IPS-18c (cell line): Measurements from ENCODE around the gene FKBP2.

ENCODE experiments used
- H3K4me3 ChIP-seq: 2 replicates; pipeline ENCODE4 v1.7.0; 2013; ENCODE audit warnings: low read depth, mild to moderate bottlenecking, low read length, moderate library complexity; ENCODE audit not compliant: insufficient read depth
- H3K9me3 ChIP-seq: one replicate; pipeline ENCODE4 v1.6.1; 2013; ENCODE audit warnings: mild to moderate bottlenecking, low read length, moderate library complexity; ENCODE audit not compliant: control insufficient read depth, insufficient read depth

The FKBP2 gene

GRCh38 chr11:64265176-64266160 lies 24.6 kb downstream of the FKBP2 start:
- Histone ChIP-seq H3K4me3 (no peak overlapping the region), H3K9me3 (no peaks in the 10 kb centered on the region)

DNA sequence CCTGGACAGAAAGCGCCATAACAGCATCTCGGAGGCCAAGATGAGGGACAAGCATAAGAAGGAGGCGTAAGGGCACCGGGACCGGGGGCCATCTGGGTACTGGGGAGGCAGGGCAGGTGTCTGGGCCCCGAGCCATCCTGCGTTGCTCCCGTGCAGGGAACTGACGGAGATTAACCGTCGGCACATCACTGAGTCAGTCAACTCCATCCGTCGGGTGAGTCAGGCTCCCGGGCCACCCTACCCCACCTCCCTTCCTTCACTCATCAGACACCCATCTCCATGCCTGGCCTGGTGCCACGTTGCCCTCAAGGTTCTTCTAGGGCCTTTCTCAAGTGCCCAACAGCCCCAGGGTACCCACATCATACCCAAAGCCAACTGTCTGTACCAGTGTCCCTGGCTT lies 25.4 kb downstream of the FKBP2 start:
- no peaks in the 10 kb centered on the region for H3K9me3 ChIP-seq
- no peak overlapping the region for H3K4me3 ChIP-seq

DNA sequence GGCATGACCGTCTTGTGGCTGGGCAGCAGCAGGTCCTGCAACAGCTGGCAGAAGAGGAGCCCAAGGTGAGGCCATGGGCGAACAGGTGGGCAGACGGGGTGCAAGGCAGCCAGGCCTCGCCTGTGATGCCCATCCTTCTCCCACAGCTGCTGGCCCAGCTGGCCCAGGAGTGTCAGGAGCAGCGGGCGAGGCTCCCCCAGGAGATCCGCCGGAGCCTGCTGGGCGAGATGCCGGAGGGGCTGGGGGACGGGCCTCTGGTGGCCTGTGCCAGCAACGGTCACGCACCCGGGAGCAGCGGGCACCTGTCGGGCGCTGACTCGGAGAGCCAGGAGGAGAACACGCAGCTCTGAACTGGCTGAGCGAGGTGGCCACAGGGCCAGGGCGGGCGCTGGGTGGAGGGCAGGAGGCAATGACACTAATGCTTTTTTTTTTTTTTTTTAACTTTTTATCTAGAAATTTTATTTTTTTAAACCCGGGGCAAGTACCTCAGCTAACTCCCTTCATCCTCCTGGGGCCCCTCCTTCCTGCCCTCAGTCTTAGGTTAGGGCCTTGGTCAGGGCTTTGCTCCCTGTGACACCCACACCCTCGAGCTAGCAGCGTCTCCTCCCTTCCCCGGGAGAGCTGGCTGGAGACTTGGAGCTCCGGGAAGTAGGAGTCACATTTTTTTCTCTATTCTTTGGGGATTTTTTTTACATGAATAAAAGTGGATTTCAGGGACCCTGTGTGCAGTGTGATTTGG lies 26.5 kb downstream of the FKBP2 start:
- Histone ChIP-seq H3K9me3 (no peaks in the 10 kb centered on the region), H3K4me3 (no peak overlapping the region)

DNA sequence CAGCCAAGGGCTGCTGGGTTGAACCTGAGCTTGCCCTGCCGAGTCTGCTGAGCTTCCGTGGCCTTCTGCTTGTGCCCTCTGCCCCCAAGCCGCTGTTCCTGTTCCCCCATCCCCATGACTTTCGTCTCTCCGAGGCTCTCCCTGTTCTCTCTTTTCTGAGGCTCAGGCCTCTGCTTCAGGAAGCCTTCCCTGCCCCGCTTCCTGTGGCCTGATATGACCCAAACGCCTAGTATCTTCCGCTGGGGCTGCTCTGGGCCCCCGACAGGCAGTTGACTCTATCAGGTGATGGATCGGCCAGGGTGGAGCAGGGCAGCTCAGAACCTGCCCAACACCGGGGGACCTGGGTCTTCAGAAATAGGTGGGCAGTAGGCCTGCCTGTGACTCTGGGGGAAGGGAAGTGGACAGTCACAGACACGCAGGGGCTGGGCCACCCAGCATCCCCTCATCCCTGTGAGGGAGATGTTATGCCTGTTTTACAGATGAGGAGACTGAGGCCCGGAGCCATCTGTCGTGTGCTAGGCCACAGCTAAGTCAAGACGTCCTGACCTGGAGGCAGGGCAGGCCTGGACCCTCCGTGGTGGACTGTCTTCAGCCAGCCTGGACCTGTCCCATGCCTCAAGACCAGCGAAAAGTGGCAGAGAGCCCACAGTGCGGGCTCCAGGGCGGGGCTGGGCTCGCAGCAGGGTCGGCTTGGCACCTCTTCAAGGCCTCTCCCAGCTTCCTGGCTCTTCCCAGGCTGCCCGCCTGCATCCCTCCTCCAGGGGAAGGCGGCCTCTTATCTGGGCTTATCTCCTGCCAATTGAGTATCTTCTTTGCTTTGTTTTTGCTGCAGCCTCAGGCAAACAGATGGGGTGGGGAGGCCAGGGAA lies 27.4 kb downstream of the FKBP2 start:
- Histone ChIP-seq H3K9me3 (no peaks in the 10 kb centered on the region), H3K4me3 (peak overlapping the region; percentile 87)

- Histone ChIP-seq H3K9me3 (no peaks in the 10 kb centered on the region), H3K4me3 (peak overlapping the region; percentile 87)
Measured at GRCh38 chr11:64268893-64269539, 28.1 kb downstream of the FKBP2 start.

GRCh38 chr11:64269540-64270220 lies 28.8 kb downstream of the FKBP2 start:
- peak overlapping the region; percentile 87 for H3K4me3 ChIP-seq

GRCh38 chr11:64275031-64275800 lies 34.3 kb downstream of the FKBP2 start:
- no peaks in the 10 kb centered on the region for H3K9me3 ChIP-seq
- H3K4me3 ChIP-seq: no peak overlapping the region

More at GRCh38 chr11:64269540-64270220, 28.8 kb downstream of the FKBP2 start:
- no peaks in the 10 kb centered on the region for H3K9me3 ChIP-seq

- Histone ChIP-seq H3K4me3 (no peak overlapping the region), H3K9me3 (no peaks in the 10 kb centered on the region)
Measured at GRCh38 chr11:64275841-64276240, 34.9 kb downstream of the FKBP2 start.

DNA sequence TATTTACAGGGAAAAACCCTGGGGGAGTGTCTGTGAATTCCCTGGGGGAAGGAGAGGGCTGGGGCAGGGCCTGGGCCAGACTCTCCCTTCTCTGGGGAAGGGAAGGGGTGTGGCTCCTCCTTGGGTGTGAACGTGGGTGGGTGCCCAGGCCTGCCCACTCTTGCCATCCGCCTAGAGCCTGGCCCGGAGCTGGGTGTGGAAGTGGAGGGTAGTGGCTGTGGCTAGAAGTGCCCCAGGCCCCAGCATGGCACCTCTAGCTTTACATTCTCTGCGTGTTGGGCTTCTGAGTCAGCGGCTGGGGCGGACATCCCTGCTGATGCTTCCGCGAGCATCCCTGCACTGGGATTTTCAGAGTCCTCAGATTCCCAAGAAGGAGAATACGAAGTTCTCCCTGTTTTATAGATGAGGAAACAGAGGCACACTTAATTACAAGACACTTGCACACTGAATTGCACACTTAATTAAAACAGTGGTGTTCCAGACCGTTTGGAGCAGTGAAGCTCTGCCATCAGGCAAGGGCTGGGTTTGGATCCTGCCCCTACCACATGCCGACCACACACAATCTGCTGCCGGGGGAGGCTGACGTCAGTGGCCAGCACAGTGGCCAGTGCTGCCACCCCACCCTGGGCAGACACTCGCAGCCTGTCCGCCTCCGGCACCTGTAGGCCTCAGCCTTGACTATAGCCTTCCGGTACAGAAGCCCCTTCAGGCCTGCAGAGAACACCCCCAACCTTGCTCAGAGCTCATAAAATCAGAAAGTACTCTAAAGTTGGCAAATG lies 35.9 kb downstream of the FKBP2 start:
- Histone ChIP-seq H3K9me3 (no peaks in the 10 kb centered on the region), H3K4me3 (no peak overlapping the region)

DNA sequence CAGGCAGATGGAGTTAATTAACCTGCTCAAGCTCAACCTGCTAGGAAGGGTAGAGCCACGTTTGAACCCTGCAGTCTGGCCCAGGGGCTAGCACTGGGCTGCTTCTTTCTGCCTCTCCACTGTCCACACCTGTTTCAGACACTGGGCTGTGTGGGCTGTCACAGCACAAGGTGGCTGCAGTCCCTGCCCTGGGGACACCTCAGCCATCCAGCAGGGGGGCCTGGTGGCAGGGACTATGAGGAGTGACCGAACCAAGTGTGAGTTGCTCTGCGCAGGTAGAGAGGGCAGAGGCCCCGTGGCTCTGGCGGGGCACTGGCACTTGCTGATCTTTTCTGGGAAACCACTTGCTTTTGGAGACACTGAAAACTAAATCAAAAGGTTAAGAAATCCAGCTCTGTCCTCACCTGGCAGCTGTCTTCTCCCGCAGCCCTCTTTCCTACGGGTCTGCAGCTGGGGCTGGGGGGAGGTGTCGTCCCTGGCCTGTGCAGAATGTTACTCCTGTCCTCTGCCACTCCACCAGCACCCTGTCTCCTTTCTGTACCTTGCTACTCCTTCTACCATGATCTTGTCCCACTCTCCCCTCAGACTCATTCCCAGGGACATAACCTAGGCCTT lies 37.8 kb downstream of the FKBP2 start:
- Histone ChIP-seq H3K4me3 (no peak overlapping the region), H3K9me3 (no peaks in the 10 kb centered on the region)

- H3K4me3 ChIP-seq: no peak overlapping the region; the same call in 1 of the 2 replicates
Measured at GRCh38 chr11:64281957-64282770, 41.3 kb downstream of the FKBP2 start.

GRCh38 chr11:64283092-64283491 lies 42.2 kb downstream of the FKBP2 start:
- Histone ChIP-seq H3K4me3 (no peak overlapping the region), H3K9me3 (no peaks in the 10 kb centered on the region)

More at GRCh38 chr11:64281957-64282770, 41.3 kb downstream of the FKBP2 start:
- no peaks in the 10 kb centered on the region for H3K9me3 ChIP-seq

- no peaks in the 10 kb centered on the region for H3K9me3 ChIP-seq
- H3K4me3 ChIP-seq: peak within 1 kb of the TSS; percentile 84
Measured at GRCh38 chr11:64284048-64284961, 43.4 kb downstream of the FKBP2 start, which contains the start of gene BAD. TSS of gene BAD (minus strand) at chr11:64284665. CDS start at chr11:64284368, 297 bp downstream.
